ENCODE data around the gene TGFBR1.

The TGFBR1 gene

DNA sequence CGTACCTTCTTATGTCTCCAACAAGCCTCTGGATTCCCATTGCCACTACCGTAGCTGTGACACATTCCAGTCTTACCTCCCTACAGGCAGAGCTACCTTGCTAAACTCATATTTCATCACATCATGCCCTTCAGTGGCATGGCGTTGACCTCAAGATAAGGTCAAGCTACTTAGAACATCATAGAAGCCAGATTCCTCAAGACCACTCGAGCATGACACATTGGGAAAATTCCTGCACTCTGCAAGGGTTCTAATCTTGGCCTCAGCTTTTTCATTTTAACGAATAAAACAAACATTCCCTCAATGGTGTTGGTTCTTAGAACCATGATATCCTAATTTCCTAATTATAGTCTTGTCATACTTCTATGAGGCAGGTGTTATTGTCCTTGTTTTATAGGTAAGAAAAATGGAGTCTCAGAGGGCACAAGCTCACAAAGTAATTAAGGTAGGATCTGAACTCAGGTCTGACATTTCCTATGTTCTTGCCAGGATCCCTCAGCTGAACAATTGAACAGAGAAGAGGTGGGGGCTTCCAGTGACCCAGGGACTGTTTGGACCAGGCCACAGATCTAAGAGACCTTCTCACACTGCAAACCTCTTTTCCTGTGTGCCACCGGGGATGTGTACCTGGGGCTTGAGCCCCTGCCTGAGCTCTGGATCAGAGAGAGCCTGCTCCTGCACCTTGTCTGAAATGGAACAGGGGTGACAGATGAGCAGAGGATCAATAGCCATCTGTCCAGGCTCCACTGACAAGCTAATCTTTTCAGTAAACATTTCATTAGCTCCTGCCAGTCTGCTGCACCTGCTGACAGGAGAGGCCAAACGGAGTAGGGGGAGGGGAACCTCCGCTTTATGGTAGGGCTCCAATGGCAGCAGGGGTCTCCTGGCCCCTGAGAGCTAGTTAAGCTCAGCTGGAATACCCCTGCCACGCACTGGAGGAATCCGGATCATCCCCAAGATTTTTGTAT, 67.5 kb downstream of the TGFBR1 start:
- no peak for DNase-seq

DNA sequence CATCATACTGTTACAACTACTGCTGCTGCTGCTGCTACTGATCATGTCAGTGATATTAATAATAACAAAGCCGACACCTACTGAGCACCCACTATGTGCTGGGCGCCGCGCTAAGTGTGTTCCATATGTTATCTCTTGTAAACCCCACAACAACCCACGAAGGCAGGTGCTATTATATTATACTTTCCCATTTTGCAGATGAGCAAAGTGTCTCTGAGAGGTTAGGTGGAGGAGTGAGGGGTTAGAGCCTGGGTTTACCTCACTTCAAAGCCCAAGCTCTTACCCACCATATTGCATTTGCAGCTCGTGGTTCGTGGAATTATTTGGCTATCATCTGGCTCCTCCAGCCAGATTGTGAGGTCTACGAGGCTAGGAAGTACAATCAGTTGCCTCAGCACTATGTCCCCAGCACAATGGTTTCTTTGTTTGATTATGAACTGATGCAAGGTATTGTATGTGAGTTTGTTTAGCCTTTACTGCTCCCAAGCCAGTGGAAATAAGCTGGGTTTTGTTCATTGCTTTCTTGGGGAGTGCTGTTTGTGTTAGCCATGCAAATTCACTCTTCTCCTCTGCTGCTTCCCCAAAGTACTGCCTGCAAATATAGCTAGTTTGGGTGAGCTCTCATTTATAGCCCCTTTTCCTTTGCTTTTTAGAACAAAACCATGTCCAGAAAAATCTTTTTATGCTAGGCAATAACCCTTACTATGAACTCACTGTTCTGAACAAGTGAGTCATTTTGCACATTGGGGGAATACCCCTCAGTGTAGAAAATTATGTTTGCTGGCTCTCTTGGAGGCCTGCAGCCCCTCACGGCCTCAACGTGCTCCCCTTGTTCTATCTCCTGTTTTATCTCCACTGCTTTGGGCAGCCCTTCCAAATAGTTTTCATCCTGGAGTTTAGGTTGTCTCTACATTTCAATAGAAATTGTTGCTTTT, 68.9 kb downstream of the TGFBR1 start:
- no peak for DNase-seq

GRCh38 chr9:99176527-99177013, 71.7 kb downstream of the TGFBR1 start:
- DNase-seq, result no peak

DNA sequence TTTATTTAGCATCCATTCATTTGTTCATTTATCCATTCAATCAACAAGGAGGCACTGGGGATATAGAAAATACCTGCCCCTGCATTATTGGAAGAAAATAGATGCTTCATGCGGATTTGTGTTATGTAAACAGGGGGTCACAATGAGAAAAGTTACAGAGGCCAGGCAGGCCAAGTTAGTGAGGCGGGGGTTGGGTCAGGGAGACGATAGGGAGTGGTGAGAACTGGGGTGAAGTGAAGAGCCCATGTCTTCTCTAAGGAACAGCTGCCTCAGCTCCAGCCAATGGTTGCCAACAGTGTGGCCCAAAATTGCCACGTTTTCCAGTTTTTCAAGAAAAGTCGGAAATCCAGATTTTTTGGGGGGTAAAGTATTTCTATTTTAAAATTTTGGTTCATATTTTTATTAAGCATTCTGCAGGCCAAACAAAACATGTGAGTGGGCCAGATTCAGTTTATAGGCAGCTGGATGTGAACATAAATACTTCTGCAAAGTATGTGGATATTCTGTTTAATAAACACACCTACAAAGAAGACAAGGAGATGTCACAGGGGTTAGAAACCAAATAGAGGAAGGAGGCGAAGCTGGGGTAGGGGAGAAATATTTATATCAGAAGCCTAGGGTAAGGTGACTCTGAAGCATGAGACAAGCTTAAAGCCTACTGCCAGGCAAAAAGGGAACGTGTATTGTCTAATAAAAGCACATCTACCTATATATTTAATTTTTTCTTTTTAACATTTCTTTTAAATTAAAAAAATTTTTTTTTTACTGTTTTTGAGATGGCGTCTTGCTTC, 72.9 kb downstream of the TGFBR1 start:
- DNase-seq, result no peak

DNA sequence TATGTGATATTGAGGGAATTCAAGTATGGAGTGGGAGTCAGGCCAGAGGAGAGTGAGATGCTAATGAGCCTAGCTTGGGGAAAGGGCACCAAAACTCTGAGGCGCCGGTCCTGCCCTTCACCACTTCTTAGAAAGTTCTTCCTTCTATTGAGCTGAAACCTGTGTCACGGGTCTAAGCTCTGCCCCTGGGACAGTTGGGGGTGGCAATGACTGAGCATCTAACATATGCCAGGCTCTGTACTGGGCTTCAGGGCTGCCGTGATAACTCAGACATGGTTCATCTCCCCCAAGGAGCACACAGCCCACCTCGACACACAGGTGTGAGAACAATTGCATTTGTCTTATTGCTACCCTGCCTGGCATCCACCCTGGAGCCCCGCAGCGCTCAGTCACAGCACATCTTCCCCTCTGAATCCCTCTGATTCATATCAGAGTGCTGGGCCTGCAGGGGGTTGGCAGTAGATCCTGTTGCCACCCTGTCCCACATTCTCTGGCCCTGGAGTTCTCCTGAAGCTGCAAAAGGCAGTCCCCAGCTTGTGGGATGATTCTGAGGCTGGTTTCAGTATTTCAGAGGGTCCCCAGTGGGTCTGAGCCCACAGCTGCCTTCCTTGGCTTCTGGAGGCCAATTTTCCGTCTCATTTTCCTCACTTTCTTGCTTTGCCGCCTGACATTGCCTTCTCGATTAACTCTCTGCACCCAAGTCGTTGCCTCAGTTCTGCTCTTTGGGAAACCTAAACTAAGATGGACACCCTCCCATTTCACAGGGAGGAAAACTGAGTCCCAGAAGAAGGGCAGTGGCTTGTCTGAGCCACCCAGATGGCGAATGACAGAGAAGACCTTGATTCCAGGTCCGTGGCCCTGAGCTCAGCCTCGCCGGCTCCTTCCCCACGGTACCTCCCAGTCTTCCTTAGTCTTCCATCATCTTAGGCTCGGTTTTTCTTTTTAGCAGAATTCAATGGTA, 74.3 kb downstream of the TGFBR1 start:
- no peak for DNase-seq

DNA sequence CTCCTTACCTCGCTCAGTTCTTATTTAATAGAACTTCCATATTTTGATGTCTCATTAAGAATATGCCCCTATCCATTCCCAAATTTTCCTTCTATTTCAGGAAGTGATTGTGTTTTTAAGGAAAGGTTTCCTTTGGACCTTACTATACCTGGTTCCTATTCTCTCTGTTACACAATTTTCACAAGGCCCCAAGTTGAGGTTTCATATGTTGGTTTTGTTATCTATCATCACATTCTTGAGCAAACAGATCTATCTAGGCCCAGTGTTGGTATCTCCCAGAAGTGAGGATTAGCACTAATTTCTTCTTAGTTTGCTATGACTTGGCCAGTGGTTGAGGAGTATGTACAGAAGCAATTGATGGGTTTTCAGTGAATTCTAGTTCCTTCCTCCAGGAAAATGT, 75.3 kb downstream of the TGFBR1 start:
- no peak for DNase-seq

DNA sequence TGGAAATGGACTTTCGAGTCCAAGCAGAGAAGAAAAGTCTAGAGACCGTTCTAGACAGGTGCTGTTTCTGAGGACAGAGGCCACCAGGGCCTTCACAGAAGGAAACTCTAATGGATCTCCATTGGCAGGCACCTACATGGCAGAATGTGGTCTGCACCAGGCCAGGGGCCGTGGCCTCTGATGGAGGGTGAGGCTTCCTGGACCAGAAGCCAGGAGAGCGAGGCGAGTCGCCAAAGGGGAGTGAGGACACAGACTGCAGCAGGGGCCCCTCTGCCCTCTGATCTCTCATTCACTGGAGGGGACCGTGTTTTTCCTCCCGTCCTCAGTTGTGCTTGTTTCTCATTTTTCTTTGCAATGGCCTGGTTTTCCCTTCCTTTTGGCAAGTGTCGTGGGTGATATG, 75.7 kb downstream of the TGFBR1 start:
- no peak for DNase-seq

DNA sequence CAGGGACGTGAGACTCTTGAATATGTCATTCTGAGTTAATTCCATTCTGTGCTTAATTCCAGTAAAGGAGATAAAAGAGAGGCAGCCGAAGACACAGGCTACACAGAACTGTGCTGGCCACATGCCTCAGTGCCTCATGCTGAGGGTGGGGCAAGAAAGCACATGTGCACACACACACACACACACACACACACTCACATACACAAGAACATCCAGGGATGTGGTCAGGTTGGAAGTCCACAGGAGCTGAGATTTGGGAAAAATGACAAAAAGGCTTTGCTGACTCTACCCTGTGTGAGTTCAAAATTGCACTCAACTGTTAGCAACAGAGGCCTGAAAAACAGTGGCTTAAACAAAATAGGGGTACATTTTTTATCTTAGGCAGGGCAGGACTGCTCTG, 76.3 kb downstream of the TGFBR1 start:
- DNase-seq, result no peak

GRCh38 chr9:99181621-99182020, 76.7 kb downstream of the TGFBR1 start:
- DNase-seq, result no peak

GRCh38 chr9:99182356-99182755, 77.4 kb downstream of the TGFBR1 start:
- no peak for DNase-seq

DNA sequence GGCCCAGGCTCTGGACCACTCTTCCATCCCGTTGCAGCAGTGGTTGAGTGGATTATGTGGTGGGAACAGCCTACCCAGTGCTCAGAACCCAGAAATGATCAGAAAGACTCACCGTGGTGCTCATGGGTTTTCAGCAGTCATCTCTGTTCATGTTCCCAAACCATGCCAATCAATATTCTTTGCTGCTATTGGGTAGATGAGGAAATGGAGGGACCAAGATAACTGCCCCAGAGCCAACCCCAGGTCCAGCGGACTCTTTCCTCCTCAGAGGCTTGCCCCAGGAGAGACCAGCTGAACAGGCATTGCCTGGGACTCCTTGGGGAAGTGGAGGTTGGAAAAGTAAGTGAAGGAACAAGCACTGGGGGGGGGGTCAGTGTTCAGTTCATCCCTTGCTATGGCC, 78.7 kb downstream of the TGFBR1 start:
- DNase-seq, result no peak

GRCh38 chr9:99184110-99184474, 79.2 kb downstream of the TGFBR1 start:
- DNase-seq, result no peak

- peak; percentile 28 for DNase-seq
Measured at GRCh38 chr9:99184475-99185347, 79.8 kb downstream of the TGFBR1 start.

DNA sequence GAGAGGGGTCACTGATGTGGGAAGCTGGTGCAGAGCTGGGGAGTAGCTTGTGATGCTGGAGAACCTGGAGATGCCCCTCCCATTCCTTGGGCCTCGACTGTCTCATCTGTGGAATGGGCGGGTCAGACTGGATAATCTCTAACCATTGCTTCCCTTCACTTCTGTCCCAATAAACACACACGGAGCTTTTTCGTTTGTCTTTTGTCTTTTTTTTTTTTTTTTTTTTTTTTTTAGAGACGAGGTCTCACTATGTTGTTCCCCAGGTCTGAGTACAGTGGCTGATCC, 80.4 kb downstream of the TGFBR1 start:
- no peak for DNase-seq

DNA sequence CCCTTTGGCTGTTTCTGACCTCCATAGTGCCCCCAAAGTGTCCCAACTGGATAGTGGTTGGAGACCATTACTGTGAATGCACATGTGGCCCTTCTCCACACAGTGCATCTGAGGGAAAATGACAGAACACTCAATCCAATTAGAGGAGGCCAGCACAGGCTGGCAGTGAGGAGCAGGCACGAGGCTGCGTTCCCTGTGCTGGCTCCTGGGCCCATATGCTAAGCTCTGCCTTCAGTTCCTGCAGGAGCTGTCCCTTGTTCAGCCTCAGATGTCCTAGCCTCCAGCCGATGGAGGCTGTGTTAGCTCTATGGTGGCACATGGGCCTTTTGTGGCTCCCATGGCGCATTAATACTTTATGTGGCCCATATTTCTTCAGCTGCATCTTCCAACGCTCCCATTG, 81.0 kb downstream of the TGFBR1 start:
- DNase-seq, result no peak

- DNase-seq, result no peak
Measured at GRCh38 chr9:99187311-99187710, 82.4 kb downstream of the TGFBR1 start.

- DNase-seq, result no peak
Measured at GRCh38 chr9:99189186-99189585, 84.3 kb downstream of the TGFBR1 start.

DNA sequence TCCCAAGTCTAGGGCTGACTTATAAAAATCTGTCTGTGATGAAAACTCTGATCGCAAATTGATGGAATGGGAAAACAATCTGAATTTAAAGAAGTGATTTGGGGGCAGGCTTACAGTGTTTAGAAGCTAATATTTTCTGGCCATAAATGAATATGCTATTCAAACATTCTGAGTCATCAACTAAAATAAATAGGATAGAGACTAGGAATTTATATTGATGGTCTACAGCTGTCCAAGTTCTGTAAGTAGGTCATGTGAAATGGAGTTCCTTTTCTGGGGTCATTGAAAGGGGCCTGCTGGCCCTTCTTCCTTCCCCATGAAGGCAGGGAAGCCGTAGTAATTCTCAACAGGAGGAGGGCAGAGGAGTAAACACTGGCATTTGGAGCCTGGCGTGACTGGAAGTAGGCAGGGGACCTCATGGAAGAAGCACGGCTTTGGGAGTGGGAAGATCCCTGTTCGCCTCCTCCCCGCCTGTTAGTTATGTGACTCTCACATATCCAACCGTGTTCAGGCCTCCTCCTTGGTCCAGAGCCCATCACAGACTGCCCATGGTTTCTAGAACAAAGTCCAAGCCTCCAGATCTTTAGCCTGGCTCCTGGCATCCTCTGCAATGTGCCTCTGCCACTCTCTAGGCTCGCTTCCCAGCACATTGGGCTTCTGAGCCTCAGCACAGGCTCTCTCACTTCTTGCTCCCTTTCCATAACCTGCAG, 85.1 kb downstream of the TGFBR1 start:
- DNase-seq, result no peak

GRCh38 chr9:99190597-99191283, 85.8 kb downstream of the TGFBR1 start:
- no peak for DNase-seq
